Suprapubic skin (tissue), 4 donors: Measurements from ENCODE around the gene CDK13. TPM values are rescaled to one million over a fixed set of nuclear protein-coding genes. Genes with fewer than 3 reads are reported as not detected.
"Not testable (repeated sequence)": the region's sequence is repeated elsewhere in the genome, so short reads cannot be mapped to it uniquely, and the experiment has no call there.

ENCODE experiments used
- DNase-seq, 2 donors: peaks; one replicate each; pipeline ENCODE4 v3.0.0-alpha.2; 2019; ENCODE audit warnings: low spot score in 2 of 2
- H3K27ac ChIP-seq: fragments of 200-600 bp; sonication (generic); one replicate; pipeline ENCODE4 v1.5.1; 2019
- H3K27me3 ChIP-seq: fragments of 200-600 bp; sonication (generic); one replicate; pipeline ENCODE4 v1.5.1; 2019
- H3K36me3 ChIP-seq: fragments of 200-600 bp; sonication (generic); one replicate; pipeline ENCODE4 v1.5.1; 2019
- H3K4me1 ChIP-seq: fragments of 200-600 bp; sonication (generic); one replicate; pipeline ENCODE4 v1.5.1; 2019
- H3K4me3 ChIP-seq: fragments of 200-600 bp; sonication (generic); one replicate; pipeline ENCODE4 v1.5.1; 2019; ENCODE audit warnings: mild to moderate bottlenecking
- H3K9me3 ChIP-seq: fragments of 200-600 bp; sonication (generic); one replicate; pipeline ENCODE4 v1.5.1; 2019
- EP300 ChIP-seq: sonication (generic); formaldehyde crosslinking; IDR thresholded peaks from one replicate; pipeline ENCODE4 v1.6.1; 2017; ENCODE audit warnings: antibody characterized with exemption
- POLR2A ChIP-seq, 2 donors: fragments of 450-650 bp; IDR thresholded peaks; one replicate each; pipeline ENCODE4 v1.6.1; 2017; ENCODE audit warnings: antibody characterized with exemption in 2 of 2, mild to moderate bottlenecking in 2 of 2, moderate library complexity in 2 of 2
- POLR2AphosphoS5 ChIP-seq, 3 donors: sonication (generic); formaldehyde crosslinking; IDR thresholded peaks; one replicate each; pipeline ENCODE4 v1.6.1; 2017; ENCODE audit warnings: antibody characterized with exemption in 3 of 3
- WGBS: methylation state at CpG from one replicate; pipeline ENCODE4 v1.1.5; 2018; 5-methylcytosine and 5-hydroxymethylcytosine counted together
- total RNA-seq, 4 donors: library from RNA; depleted of rRNA; stranded (reverse); fragments of >200 nt; gene quantifications; one replicate each; pipeline ENCODE4 v1.1.0, GENCODE V29; 2016
- TF ChIP-seq, protein P1 (sequence below), 2 donors: fragments of 200-600 bp in 1 of 2; fragments of 450-650 bp in 1 of 2; sonication (generic) in 1 of 2; IDR thresholded peaks; one replicate each; pipeline ENCODE4 v1.5.1; 2016 to 2019; ENCODE audit warnings: antibody characterized with exemption in 2 of 2, mild to moderate bottlenecking in 1 of 2, moderate library complexity in 1 of 2

CDK13 gene
- total RNA-seq, 4 donors from 2014 or later, result 47.1 to 123 (median 75.5) TPM

DNA sequence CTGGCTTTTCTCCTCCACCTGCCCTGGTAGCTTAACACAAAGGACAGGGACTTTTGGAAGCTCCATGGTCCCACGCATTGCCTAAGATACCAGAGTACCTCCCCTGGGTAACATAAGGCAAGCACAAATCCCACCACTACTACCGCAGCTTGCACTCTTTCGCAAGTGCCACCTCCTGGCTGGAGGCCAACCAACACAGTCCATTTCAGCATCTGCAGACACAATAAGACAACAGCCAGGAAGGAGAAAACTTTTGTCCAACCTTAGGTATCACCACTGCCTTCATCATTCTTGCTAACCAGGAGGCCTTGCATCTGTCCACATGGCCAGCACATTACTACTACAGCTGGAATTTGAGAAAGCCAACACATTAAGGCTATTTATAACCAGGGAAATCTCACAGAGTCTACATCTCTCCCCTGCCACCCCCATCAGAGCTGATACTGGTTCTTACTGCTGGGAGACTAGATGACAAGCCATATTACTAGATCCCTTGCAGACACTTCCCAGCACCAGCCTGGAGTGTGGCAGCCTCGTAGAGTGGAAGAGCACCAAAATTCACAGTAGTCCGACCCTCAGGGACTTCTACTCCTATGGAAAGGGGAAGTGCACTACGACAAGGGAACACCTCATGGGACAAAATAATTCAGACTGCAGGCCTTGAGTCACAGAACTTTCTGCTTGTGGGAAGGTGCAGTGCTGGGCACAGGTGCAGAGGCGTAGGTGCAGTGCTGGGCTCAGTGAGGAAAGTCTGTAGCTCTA lies 39.8 kb upstream of the CDK13 start:
- Histone ChIP-seq H3K4me3 (no peak overlapping the region), H3K27me3 (no peaks in the 10 kb centered on the region), H3K4me1 (no peaks in the 10 kb centered on the region), H3K36me3 (no peaks in the 10 kb centered on the region), H3K9me3 (no peaks in the 10 kb centered on the region), H3K27ac (no peak overlapping the region)
- TF ChIP-seq POLR2A (IDR thresholded peaks at IDR 0.05), result no peak
- TF ChIP-seq, protein P1, sequence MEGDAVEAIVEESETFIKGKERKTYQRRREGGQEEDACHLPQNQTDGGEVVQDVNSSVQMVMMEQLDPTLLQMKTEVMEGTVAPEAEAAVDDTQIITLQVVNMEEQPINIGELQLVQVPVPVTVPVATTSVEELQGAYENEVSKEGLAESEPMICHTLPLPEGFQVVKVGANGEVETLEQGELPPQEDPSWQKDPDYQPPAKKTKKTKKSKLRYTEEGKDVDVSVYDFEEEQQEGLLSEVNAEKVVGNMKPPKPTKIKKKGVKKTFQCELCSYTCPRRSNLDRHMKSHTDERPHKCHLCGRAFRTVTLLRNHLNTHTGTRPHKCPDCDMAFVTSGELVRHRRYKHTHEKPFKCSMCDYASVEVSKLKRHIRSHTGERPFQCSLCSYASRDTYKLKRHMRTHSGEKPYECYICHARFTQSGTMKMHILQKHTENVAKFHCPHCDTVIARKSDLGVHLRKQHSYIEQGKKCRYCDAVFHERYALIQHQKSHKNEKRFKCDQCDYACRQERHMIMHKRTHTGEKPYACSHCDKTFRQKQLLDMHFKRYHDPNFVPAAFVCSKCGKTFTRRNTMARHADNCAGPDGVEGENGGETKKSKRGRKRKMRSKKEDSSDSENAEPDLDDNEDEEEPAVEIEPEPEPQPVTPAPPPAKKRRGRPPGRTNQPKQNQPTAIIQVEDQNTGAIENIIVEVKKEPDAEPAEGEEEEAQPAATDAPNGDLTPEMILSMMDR (IDR thresholded peaks at IDR 0.05), result no peak
- TF ChIP-seq POLR2AphosphoS5 (IDR thresholded peaks at IDR 0.05), result no peak
- TF ChIP-seq EP300, result no peak
- 79% methylated on average over 7 of the region's 7 CpGs for WGBS
- no peak for DNase-seq

DNA sequence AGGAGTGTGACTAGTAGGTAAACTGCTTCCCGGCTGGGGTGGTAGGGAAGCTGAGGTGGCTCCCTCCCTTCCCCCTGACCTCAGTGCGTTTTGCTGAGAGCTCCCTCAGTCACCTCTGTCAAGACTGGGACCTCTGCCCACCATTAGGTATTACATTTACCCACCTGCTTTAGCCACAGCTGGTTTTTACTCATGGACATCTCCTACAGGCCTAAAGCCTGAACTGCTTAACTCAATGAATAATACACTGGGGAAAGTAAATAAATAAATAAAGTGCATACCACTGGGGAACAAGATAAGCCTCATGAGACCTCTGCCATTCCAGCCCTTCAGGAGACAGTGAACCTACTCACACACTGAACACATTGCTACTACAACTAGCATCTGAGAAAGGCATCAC lies 38.9 kb upstream of the CDK13 start:
- Histone ChIP-seq H3K9me3 (no peaks in the 10 kb centered on the region), H3K27me3 (no peaks in the 10 kb centered on the region), H3K36me3 (no peaks in the 10 kb centered on the region), H3K27ac (no peak overlapping the region), H3K4me3 (no peak overlapping the region), H3K4me1 (no peaks in the 10 kb centered on the region)
- TF ChIP-seq, protein P1 (IDR thresholded peaks at IDR 0.05), result no peak
- no peak for TF ChIP-seq POLR2AphosphoS5 (IDR thresholded peaks at IDR 0.05)
- no peak for TF ChIP-seq POLR2A (IDR thresholded peaks at IDR 0.05)
- TF ChIP-seq EP300, result no peak
- WGBS, result 50% methylated on average over 1 of the region's 2 CpGs
- no peak for DNase-seq

DNA sequence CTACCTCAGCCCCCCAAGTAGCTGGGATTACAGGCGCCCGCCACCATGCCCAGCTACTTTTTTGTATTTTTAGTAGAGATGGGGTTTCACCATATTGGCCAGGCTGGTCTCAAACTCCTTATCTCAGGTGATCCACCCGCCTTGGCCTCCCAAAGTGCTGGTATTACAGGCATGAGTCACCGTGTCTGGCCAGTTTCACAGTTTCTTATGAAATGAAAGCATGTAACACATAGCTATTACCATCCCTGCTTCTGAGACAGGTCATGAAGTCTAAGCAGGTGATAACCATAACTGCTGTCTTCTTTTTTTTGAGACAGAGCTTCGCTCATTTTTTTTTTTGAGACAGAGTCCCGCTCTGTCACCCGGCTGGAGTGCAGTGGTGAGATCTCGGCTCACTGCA lies 34.2 kb upstream of the CDK13 start:
- DNase-seq, H3K4me3 ChIP-seq, H3K4me1 ChIP-seq, H3K9me3 ChIP-seq, H3K27me3 ChIP-seq, H3K36me3 ChIP-seq, H3K27ac ChIP-seq: not testable (repeated sequence)
- 84% methylated on average over 8 of the region's 8 CpGs for WGBS

DNA sequence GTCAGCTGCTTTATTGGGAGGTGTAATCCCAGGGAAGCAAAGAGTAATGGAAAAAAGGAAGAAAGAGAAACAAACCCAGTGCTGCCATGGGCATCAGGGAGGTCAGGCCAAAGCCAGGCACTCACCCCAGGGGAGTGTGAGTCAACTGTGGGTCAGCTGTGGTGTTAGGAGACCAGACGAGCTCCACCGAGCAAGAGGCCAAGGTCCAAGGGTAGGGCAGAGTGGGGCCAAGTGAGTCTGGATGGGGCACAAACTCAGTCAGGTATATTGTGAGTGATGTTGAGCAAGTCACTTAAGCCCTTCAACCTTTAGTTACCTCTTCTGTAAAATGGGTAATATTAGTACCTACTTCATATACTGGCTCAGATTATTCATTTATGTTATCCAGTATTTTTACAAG lies 30.4 kb upstream of the CDK13 start:
- TF ChIP-seq EP300 (no peak), POLR2AphosphoS5 (IDR thresholded peaks at IDR 0.05) (no peak), POLR2A (IDR thresholded peaks at IDR 0.05) (no peak)
- TF ChIP-seq, protein P1 (IDR thresholded peaks at IDR 0.05), result no peak
- WGBS, result 72% methylated on average over 2 of the region's 2 CpGs
- no peak overlapping the region for H3K27ac ChIP-seq

DNA sequence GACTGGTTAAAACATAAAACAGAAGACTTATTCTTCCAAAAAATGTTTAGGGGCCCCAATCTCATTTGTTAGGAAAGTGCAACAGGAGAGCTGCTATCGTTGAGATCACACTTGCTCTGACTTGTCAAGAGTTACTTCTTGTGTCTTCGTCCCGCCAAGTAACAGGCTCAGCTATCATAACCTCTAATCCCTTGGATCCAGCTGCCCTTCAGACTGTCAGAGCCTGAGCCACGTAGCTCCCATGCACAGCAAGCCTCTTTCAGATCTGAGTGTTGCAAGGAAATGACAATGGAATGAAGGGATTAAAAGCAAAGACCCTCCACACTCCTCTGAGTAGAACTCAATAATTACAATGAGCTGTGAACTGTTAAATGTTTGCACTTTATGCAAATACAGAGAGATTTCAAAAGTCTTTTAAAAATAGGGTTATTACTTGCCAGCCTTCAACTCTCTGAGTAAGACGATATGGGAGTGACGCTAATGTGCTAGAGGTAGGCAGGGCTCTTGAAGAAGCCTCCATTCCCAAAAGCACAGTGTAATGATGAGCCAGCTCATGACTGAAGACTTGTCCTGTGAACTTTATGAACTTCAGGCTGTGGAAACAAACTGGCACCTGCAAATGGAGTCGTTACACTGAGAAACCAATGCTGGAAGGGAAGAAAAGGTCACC lies 28.4 kb upstream of the CDK13 start:
- Histone ChIP-seq H3K27me3 (no peaks in the 10 kb centered on the region), H3K27ac (no peak overlapping the region), H3K4me3 (no peak overlapping the region), H3K36me3 (no peaks in the 10 kb centered on the region), H3K4me1 (peaks cover 3% of the 10 kb centered on the region), H3K9me3 (no peaks in the 10 kb centered on the region)
- WGBS, result 39% methylated on average over 7 of the region's 7 CpGs
- no peak for DNase-seq
- TF ChIP-seq POLR2A (IDR thresholded peaks at IDR 0.05) (no peak), EP300 (no peak), POLR2AphosphoS5 (IDR thresholded peaks at IDR 0.05) (no peak)
- TF ChIP-seq, protein P1 (IDR thresholded peaks at IDR 0.05), result no peak

More for the DNA sequence above, 30.4 kb upstream of the CDK13 start:
- Histone ChIP-seq H3K4me1 (peaks cover 3% of the 10 kb centered on the region), H3K36me3 (no peaks in the 10 kb centered on the region), H3K9me3 (no peaks in the 10 kb centered on the region), H3K4me3 (no peak overlapping the region), H3K27me3 (no peaks in the 10 kb centered on the region)
- DNase-seq, result no peak
